Rectal smooth muscle tissue (tissue), 1 donor: ENCODE data around the gene PLA2G4E.

Experiments used
- H3K27ac ChIP-seq: one replicate; pipeline ENCODE4 v1.7.0; 2013; ENCODE audit warnings: low read depth, low read length, inconsistent platforms
- H3K27me3 ChIP-seq: one replicate; pipeline ENCODE4 v1.7.0; 2013; ENCODE audit warnings: low read length; ENCODE audit not compliant: control insufficient read depth, insufficient read depth
- H3K36me3 ChIP-seq: one replicate; pipeline ENCODE4 v1.7.0; 2013; ENCODE audit warnings: low read length; ENCODE audit not compliant: control insufficient read depth, insufficient read depth
- H3K4me1 ChIP-seq: one replicate; pipeline ENCODE4 v1.7.0; 2013; ENCODE audit warnings: low read length; ENCODE audit not compliant: control insufficient read depth, insufficient read depth
- H3K4me3 ChIP-seq: one replicate; pipeline ENCODE4 v1.7.0; 2013; ENCODE audit warnings: low read length
- H3K9ac ChIP-seq: one replicate; pipeline ENCODE4 v1.7.0; 2013; ENCODE audit warnings: low read length

The PLA2G4E gene

GRCh38 chr15:41992803-41993190 is 28.0 kb downstream of the PLA2G4E start:
- Histone ChIP-seq H3K4me1 (no peaks in the 10 kb centered on the region), H3K27ac (no peak overlapping the region), H3K9ac (no peak overlapping the region), H3K27me3 (no peaks in the 10 kb centered on the region), H3K4me3 (no peak overlapping the region), H3K36me3 (no peaks in the 10 kb centered on the region)

DNA sequence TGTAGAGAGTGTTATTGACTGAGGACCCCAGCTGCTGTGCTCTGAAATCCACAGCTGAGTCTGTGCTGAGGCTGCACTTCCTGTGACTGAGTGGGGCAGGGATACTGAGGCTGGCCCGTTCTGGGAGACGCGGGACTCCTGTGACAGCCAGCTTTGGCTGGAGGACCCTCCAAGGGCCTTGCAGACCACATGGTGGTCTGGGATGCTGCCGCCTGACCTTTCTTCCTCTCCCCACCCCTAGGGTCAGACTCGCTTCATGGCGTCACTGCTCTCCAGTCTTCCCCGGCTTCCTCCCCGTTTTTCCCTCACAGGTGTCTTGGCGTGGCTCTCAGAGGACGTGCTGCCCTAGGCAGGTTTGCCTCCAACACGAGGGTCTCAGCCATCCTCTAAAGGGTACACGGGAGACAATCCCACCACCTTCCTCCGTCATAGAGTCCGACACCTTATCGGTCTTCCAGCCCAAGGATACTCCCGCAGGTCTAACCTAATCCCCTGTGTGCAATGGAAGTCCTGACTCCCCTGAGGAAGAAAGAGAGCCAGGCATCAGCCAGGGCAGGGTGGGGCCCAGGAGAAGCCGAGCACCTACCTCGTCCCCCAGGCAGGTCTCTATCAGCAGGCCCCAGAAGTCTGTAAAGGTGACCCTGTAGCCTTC is 28.6 kb downstream of the PLA2G4E start:
- no peak overlapping the region for H3K27ac ChIP-seq
- no peaks in the 10 kb centered on the region for H3K27me3 ChIP-seq
- H3K4me1 ChIP-seq: no peaks in the 10 kb centered on the region
- no peak overlapping the region for H3K9ac ChIP-seq
- no peak overlapping the region for H3K4me3 ChIP-seq
- no peaks in the 10 kb centered on the region for H3K36me3 ChIP-seq

- H3K27me3 ChIP-seq: no peaks in the 10 kb centered on the region
- no peak overlapping the region for H3K4me3 ChIP-seq
- H3K4me1 ChIP-seq: no peaks in the 10 kb centered on the region
- H3K36me3 ChIP-seq: no peaks in the 10 kb centered on the region
- H3K9ac ChIP-seq: no peak overlapping the region
- no peak overlapping the region for H3K27ac ChIP-seq
Measured at GRCh38 chr15:41990691-41991090, 30.2 kb downstream of the PLA2G4E start.

DNA sequence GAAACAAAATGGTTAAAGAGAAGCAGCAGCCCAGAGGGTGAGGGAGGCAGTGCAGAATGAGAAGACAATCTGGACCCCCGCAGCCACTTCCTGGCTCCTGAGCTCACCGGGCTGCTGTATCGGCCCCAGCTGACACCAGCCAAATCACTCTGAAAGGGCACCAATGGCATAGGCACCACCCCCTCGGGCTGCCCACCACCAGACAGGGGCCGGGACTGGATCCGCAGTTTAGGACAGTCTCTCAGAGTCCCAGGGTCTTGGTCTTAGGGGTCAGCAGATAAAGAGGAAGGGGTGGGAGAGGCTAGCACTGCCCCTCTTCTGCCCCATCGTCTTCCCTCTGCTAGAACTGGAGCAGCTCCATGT is 30.6 kb downstream of the PLA2G4E start:
- Histone ChIP-seq H3K4me3 (no peak overlapping the region), H3K9ac (no peak overlapping the region), H3K36me3 (no peaks in the 10 kb centered on the region), H3K4me1 (no peaks in the 10 kb centered on the region), H3K27me3 (no peaks in the 10 kb centered on the region), H3K27ac (no peak overlapping the region)

DNA sequence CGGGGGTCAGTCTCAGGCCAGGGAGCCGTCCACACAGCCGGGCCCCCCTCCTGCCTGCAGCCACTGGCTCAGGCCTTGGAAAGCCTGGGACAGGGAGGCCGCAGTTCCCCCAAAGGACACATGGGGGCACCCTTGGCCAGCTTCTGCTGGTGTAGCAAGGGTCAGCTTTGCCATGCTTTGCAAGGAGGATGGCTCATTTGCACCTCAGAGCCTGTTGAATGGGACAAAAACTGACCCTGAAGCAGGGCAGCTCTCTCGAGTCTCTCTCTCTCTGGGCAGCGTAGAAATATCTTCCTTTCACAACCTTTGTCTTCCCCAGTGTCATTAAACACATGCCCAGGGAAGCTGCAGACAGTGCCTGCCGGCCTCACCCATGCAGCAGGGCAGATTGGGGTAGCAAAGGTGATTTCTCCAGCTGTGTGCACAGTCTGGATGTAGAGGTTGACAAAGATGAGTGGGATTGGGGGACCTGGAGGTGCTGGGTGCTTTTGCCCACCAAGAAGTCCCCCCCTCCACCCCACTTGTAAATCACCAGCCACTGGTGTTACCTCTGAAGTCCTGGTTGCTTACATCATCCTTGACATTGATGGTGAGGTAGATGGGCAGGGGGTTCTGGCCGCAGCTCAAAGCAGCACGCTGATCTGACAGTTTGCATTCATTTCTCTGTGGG is 31.1 kb downstream of the PLA2G4E start:
- Histone ChIP-seq H3K27ac (no peak overlapping the region), H3K27me3 (no peaks in the 10 kb centered on the region), H3K36me3 (no peaks in the 10 kb centered on the region), H3K9ac (no peak overlapping the region), H3K4me3 (no peak overlapping the region), H3K4me1 (no peaks in the 10 kb centered on the region)

GRCh38 chr15:41988896-41989572 is 31.8 kb downstream of the PLA2G4E start:
- H3K36me3 ChIP-seq: no peaks in the 10 kb centered on the region
- H3K27me3 ChIP-seq: no peaks in the 10 kb centered on the region
- no peak overlapping the region for H3K4me3 ChIP-seq
- no peaks in the 10 kb centered on the region for H3K4me1 ChIP-seq
- no peak overlapping the region for H3K27ac ChIP-seq
- no peak overlapping the region for H3K9ac ChIP-seq

DNA sequence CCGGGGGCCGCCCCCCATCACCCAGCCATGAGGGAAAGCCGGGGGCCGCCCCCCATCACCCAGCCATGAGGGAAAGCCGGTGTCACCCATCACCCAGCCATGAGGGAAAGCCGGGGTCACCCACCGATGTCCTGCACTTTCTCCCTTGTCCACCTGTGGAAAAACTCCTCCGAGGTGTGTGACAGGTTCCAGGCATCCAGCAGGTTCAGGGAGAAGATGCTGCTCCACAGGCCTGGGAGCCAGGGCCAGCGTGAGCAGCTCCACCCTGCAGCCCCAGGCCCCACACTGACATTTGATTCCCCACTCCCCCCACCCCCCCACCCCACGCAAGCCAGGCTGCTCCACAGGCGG is 32.9 kb downstream of the PLA2G4E start:
- no peaks in the 10 kb centered on the region for H3K4me1 ChIP-seq
- H3K27ac ChIP-seq: no peak overlapping the region
- no peak overlapping the region for H3K9ac ChIP-seq
- no peaks in the 10 kb centered on the region for H3K27me3 ChIP-seq
- H3K36me3 ChIP-seq: no peaks in the 10 kb centered on the region
- H3K4me3 ChIP-seq: no peak overlapping the region

DNA sequence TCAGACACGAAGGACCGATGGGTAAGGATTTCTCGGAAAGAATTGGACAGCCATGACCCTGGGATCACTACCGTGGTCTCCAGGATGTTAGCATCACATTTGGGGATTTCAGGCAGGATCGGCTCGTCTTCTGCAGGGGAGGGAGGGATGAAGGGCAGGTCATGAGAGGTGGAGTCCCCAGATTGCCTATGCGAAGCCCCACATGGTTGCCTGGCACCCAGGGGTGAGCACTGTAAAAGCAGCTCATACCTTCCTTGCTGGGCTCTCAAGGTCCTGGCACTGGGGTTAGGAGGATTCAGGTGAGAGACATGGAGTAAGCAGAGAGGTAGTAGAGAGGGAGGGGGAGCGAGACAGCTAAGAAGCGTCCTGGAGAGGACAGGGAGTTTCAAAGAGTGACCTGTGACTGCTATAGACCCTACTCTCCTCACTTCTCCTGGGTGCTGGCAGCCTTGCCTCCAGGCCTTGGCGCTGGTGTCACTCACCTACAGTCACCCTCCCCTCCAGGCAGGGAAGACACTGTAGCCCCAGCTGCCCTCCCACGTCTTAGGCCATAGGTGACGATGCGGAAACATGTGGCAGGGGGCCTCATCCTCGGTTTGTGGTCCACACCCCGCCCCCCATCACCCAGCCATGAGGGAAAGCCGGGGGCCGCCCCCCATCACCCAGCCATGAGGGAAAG is 33.5 kb downstream of the PLA2G4E start:
- H3K27ac ChIP-seq: no peak overlapping the region
- no peak overlapping the region for H3K9ac ChIP-seq
- H3K4me3 ChIP-seq: no peak overlapping the region
- H3K27me3 ChIP-seq: no peaks in the 10 kb centered on the region
- H3K36me3 ChIP-seq: no peaks in the 10 kb centered on the region
- no peaks in the 10 kb centered on the region for H3K4me1 ChIP-seq

DNA sequence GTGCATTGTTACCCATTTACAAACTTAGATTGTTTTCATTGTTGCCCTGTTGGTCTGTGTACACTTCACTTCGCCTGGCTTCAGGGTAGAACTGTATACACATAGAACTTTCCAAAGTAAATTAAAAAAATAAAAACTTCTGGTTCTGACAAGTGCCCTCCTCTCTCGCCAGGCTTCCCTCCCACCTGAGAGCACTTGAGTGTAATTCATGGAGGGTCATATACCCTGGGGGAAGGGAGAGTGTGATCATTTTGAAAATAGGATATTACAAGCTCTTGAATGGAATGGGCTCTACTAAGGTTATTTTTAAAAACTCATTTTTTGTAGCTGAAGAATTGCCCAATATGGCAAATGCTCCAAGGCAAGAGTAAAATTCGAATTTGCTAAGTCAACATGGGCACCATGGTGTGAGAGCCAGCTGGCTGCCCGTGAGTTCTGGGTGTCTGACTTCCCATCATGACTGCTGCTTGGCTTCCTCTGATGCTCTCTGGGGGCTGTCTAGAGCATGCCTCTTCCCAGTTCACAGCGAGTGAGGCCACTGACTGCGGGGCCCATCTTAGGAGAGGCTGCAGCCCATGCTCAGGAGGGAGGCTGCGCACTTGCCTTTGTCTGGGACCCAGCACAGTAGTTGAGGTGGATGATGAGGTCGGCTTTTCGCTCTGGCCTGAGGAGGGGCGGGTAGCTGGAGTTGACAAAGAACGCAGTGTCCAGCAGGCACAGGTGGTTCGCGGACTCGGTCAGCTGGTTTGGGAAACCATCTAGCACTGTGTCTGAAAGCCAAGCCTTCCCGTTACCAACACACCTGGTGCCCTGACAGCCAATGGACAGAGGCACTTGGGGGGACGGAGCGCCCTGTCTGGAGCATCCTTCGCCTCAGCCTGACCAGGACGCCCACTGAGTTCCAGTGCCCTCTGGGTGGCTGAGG is 35.3 kb downstream of the PLA2G4E start:
- Histone ChIP-seq H3K4me1 (no peaks in the 10 kb centered on the region), H3K9ac (no peak overlapping the region), H3K27ac (no peak overlapping the region), H3K4me3 (no peak overlapping the region), H3K36me3 (no peaks in the 10 kb centered on the region), H3K27me3 (no peaks in the 10 kb centered on the region)

GRCh38 chr15:41984622-41985021 is 36.2 kb downstream of the PLA2G4E start:
- no peaks in the 10 kb centered on the region for H3K27me3 ChIP-seq
- no peaks in the 10 kb centered on the region for H3K4me1 ChIP-seq
- no peak overlapping the region for H3K4me3 ChIP-seq
- no peak overlapping the region for H3K27ac ChIP-seq
- H3K9ac ChIP-seq: no peak overlapping the region
- no peaks in the 10 kb centered on the region for H3K36me3 ChIP-seq

DNA sequence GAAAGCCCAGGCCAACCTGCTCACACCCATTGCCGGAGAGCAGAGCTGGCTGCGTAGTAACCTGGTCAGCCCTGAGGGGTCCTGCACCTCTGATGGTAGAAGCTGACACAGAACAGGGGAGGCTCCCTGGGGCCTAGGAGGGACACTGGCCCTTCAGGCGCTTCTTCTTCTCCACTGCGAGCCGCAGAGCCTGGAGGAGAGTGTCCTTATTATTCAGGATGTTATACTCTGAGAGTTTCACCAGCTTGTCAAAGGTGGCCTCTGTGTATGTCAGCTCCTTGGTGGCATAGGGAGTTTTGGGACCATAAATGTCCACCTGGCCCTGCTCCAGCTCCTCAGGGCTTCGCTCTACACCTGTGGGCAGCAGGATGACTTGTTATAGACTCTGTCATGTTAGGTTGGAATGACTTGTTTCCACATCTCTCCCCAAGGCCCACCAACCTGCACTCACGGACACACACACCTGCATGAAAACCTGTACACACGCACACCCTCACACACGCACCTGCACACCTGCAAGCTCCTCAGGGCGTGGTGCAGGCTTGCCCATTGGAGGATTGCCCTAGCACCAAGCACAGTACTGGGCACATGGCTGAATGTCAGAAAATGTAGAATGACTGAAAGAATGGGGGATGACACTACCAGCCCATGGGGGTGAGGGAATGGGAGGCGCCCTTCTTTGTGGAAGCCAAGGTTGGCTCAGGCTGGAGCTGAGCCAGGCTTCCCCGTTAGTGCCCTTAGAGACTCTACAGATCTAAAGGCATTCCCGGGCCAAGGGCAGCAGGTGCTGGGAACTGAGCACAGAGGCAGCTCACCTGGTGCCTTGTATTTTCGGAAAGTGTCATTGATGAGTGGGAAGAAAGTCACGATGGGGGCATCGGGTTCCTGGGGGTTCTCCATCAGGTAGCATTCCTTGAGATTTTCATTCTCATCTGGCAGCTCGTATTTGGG is 36.9 kb downstream of the PLA2G4E start:
- Histone ChIP-seq H3K9ac (no peak overlapping the region), H3K4me1 (no peaks in the 10 kb centered on the region), H3K36me3 (no peaks in the 10 kb centered on the region), H3K4me3 (no peak overlapping the region), H3K27ac (no peak overlapping the region), H3K27me3 (no peaks in the 10 kb centered on the region)
